Endometrium (tissue), 2 donors: ENCODE data around the gene MSRB1.
"Not testable (repeated sequence)": the region's sequence is repeated elsewhere in the genome, so short reads cannot be mapped to it uniquely, and the experiment has no call there.

Experiments
- FAIRE-seq: peaks from 2 replicates; lab custom pipeline; 2012; peaks lifted over from hg19 to GRCh38; lab: Jason Lieb, UNC
- donor health status: control.
- donor health status: control.

The MSRB1 gene

GRCh38 chr16:1978476-1979120, 35.6 kb upstream of the MSRB1 start:
- FAIRE-seq, result no peak

GRCh38 chr16:1977875-1978268, 34.9 kb upstream of the MSRB1 start:
- no peak for FAIRE-seq

- no peak for FAIRE-seq
Observed at GRCh38 chr16:1976951-1977874, 34.2 kb upstream of the MSRB1 start.

- no peak for FAIRE-seq
Observed at GRCh38 chr16:1976216-1976520, 33.2 kb upstream of the MSRB1 start.

GRCh38 chr16:1975432-1976215, 32.6 kb upstream of the MSRB1 start:
- FAIRE-seq, result no peak

GRCh38 chr16:1974157-1975070, 31.4 kb upstream of the MSRB1 start:
- no peak for FAIRE-seq

- FAIRE-seq, result no peak
Observed at GRCh38 chr16:1973461-1974156, 30.6 kb upstream of the MSRB1 start.

- no peak for FAIRE-seq
Observed at GRCh38 chr16:1972490-1972877, 29.5 kb upstream of the MSRB1 start.

- FAIRE-seq, result peak; percentile 86
Observed at GRCh38 chr16:1971796-1972489, 28.9 kb upstream of the MSRB1 start, which contains the start of gene TBL3. TBL3 (plus strand) TSS chr16:1972053; CDS start chr16:1972165, 112 bp downstream.

GRCh38 chr16:1968146-1968953, 25.4 kb upstream of the MSRB1 start:
- no peak for FAIRE-seq

- no peak for FAIRE-seq
Observed at GRCh38 chr16:1966460-1966859, 23.5 kb upstream of the MSRB1 start, which contains the start of gene RNF151. RNF151 (plus strand) TSS chr16:1966856; CDS start chr16:1966882, 26 bp downstream.

- FAIRE-seq, result no peak
Observed at GRCh38 chr16:1965396-1966001, 22.5 kb upstream of the MSRB1 start.

GRCh38 chr16:1964506-1965395, 21.8 kb upstream of the MSRB1 start, which contains the start of gene RPS2:
RPS2 (minus strand) TSS chr16:1964826; CDS start chr16:1964625, 201 bp downstream.
- FAIRE-seq, result peak; percentile 92

- no peak for FAIRE-seq
Observed at GRCh38 chr16:1963806-1964505, 21.0 kb upstream of the MSRB1 start.

GRCh38 chr16:1962161-1963153, 19.5 kb upstream of the MSRB1 start:
- not testable (repeated sequence) for FAIRE-seq

GRCh38 chr16:1961651-1962067, 18.7 kb upstream of the MSRB1 start:
- FAIRE-seq, result no peak
